ENCODE measurements around the gene EIF4E1B.

EIF4E1B gene

GRCh38 chr5:176628406-176629228 lies 1.9 kb upstream of the EIF4E1B start:
- DNase-seq = no peak

GRCh38 chr5:176629317-176629852 lies 1.1 kb upstream of the EIF4E1B start:
- DNase-seq = no peak

GRCh38 chr5:176630681-176631222 lies 277 bp downstream of the EIF4E1B start:
- DNase-seq = no peak

DNA sequence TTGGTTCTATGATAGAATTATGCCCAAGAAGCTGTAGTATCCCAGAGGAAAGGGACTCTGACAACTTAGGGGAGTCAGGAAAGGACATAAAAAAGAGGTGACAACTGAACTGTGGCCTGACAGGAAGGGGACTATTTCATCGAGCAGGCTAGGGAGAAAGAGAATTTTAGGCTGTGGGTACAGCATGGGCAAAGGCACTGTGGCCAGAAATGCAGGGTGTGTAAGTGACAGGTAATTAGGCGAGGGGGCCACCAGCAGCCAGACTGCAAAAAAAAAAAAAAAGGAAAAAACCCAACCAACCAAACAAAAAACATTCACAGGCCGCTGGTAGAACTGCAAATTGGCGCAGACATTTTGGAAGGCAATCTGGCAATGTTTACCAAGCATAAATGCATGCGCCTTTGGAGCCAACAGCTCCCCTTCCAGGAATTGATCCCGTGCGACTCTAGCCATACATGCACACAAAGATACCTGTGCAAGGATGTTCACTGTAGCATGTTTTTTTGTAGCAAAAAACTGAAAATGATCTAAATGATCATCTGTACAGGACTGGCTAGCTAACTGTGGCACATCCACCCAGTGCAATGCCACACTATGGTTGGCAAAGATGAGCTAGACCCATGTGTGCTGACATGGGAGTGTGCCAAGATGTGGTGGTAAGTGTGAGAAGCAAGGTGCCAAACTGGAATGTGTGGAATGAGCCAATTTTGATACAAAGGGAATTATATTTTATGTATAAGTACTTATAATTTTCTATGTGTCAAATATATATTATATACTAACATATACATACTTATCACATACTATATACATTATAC lies 1.1 kb downstream of the EIF4E1B start:
- DNase-seq = no peak

DNA sequence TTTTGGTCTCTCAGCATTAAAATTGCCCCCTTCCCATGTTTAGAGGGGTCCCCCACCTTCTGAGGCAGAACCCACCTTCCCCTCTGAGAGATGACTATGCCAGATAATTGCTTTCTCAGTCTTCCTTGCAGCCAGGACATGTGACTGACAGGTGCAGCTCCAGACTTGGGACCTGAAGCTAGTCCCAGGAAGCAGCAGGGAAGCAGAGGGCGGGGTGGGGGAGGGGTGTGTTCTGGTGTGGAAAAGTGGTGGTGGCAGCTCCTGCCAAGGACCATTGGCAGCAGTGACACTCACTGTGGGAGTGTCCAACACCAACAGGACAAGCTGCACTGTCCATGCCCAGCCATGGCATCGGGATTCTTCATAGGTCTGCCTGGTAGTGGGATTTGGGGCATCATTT lies 2.3 kb downstream of the EIF4E1B start:
- DNase-seq = no peak

DNA sequence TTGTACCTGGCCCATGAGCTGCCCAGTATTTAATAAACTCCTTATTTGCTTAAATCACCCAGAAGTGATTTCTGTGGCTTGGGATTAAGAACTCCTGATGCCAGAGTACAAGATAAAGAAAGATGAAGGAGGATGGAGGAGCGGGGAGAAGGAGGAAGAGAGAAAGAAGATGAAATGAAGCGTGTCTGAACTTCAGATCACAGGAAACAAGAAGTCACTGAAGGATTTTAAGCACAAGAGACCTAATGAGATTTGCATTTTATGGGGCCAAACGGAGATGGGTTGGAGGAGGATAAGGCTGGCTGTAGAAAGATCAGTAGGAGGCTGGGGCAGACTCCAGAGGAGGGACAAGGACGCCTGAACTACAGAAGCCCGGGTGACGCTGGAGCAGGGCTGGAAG lies 3.1 kb downstream of the EIF4E1B start:
- DNase-seq = no peak

- no peak for DNase-seq
These were observed 6.0 kb downstream of the EIF4E1B start for GRCh38 chr5:176636426-176636825.

DNA sequence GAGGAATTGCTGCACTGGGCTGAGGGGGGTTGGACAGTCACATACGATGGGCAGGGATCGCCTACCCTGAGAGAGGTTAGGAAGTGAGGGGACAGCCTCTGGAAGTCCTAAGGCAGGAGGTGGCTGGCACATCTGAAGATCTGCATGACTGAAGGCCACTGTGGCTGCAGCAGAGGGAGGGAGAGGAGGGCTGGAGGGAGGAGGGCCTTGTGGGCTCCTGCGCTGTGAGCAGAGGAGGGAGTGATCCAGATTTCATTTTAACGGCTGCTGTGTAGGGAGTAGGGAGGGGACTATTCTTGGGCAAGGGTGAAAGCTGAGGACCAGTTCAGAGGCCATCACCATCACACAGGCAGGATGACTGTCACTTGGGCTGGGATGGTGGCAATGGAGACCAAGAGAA lies 7.1 kb downstream of the EIF4E1B start:
- no peak for DNase-seq

- DNase-seq = no peak
These were observed 8.0 kb downstream of the EIF4E1B start for GRCh38 chr5:176638437-176638836.

DNA sequence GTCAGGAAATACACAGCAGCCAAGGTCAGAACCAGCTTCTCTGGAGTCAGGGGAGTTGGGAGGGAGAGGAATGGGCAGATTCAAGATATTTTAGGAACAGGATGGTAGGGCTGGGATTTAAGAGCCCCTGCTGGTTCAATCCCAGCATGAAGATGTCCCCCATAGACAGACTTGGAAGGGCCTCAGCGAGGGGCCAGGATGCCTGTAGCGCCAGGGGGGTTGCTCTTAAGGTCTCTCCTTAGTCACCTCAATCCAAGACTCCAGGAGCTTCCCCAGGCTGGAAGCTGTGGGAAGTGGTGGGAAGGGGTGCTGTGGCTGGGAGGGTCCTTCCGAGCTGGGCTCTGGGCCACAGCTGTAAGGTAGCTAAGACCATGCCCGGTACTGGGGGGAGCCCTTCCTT lies 8.7 kb downstream of the EIF4E1B start:
- no peak for DNase-seq

DNA sequence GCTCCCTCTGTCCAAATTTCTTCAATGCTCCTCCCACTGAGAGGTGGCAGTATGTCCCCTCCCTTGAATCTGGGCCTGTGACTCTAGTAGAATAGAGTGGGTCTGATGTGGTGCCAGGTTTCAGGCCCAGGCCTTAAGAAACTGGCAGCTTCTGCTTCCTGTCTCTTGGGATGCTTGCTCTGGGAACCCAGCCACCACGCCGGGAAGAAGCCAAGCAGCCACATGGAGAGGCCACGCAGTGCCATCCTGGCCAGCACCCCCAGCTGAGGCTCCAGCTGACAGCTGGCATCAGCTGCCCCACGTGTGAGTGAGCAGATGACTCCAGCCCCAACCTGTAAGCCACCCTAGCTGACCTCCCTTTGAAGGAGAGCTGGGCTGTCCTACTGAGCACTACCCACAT lies 9.5 kb downstream of the EIF4E1B start:
- DNase-seq = no peak

DNA sequence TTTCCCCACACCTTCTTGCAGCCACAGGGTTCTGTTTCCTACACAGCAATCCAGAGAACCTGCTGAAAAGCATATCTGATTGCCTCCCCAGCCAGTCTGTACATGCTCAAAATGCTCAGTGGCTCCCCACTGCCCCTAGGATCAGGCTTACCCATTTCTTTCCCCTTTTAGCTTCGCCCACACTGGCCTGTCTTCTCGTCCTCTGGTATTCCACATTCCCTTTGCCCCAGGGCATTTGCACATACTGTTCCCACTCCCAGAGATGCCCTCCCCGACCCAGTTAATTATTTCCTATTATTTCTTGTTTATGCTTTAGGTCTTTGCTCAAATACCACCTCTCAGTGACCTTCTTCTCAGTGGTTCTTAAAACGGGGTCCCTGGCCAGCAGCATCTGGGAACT lies 10.1 kb downstream of the EIF4E1B start:
- DNase-seq = no peak

DNA sequence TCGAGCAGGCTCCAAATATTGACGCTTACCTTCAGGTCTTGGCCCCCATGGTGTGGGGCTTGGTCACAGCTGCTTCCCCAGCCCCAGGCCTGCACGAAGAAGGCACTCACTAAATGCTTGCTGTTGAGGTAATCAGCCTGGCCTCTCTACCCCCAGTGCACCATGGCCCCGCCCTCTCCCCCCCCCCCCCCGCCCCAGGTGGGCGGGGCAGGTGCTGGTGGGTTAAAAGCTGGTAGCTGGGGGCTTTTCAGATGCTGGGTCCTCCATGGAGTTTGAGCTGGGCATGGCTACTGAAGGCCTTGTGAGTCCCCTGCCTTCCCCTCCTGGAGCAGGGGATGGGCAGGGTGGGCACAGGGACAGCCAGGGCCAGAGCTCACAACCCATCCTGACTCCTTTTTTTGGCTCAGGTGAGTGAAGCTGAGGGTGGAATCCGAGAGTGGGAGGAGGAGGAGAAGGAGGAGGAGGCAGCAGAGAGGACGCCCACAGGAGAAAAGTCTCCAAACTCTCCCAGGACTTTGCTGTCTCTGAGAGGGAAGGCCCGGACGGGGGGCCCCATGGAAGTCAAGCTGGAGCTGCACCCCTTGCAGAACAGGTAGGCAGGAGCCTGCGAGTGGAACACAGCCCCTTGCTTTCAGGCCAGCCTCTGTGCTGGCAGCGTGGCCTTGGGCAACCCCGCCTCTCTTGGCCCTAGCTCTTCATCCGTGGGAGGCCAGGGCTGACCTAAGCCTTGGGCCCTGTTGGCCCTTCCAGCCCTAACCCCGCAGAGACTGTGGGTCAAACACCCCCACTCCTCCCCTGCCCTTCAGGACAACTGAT lies 12.4 kb downstream of the EIF4E1B start:
- DNase-seq = no peak

- no peak for DNase-seq
These were observed 13.2 kb downstream of the EIF4E1B start for GRCh38 chr5:176643491-176644219.

GRCh38 chr5:176644294-176644693 lies 13.8 kb downstream of the EIF4E1B start:
- no peak for DNase-seq

- no peak for DNase-seq
These were observed 14.6 kb downstream of the EIF4E1B start for GRCh38 chr5:176644878-176645670.

GRCh38 chr5:176646049-176646706 lies 15.7 kb downstream of the EIF4E1B start:
- no peak for DNase-seq

GRCh38 chr5:176646707-176647029 lies 16.2 kb downstream of the EIF4E1B start:
- no peak for DNase-seq

GRCh38 chr5:176647030-176647842 lies 16.8 kb downstream of the EIF4E1B start, which contains the start of gene TSPAN17:
TSPAN17 (plus strand) TSS chr5:176647484; CDS start chr5:176647616, 132 bp downstream.
- peak; percentile 99 for DNase-seq
